ENCODE results near the gene AQP1.

Gene AQP1

GRCh38 chr7:30923009-30923773 is 11.5 kb downstream of the AQP1 start:
- TF ChIP-seq CTCF (IDR thresholded peaks at IDR 0.05; ENCODE audit: borderline replicate concordance, insufficient read depth, low read depth, low read length), result no peak
- H3K4me3 ChIP-seq (ENCODE audit: low read depth, low read length), result no peak overlapping the region

- H3K4me3 ChIP-seq (ENCODE audit: low read depth, low read length), result no peak overlapping the region
- TF ChIP-seq CTCF (IDR thresholded peaks at IDR 0.05; ENCODE audit: borderline replicate concordance, insufficient read depth, low read depth, low read length), result no peak
Observed at GRCh38 chr7:30923774-30924413, 12.2 kb downstream of the AQP1 start.

GRCh38 chr7:30924624-30925023 is 13.0 kb downstream of the AQP1 start:
- TF ChIP-seq CTCF (IDR thresholded peaks at IDR 0.05; ENCODE audit: borderline replicate concordance, insufficient read depth, low read depth, low read length), result no peak
- H3K4me3 ChIP-seq (ENCODE audit: low read depth, low read length), result no peak overlapping the region

- no peak for TF ChIP-seq CTCF (IDR thresholded peaks at IDR 0.05; ENCODE audit: borderline replicate concordance, insufficient read depth, low read depth, low read length)
- H3K4me3 ChIP-seq (ENCODE audit: low read depth, low read length), result no peak overlapping the region
Observed at GRCh38 chr7:30925117-30925516, 13.5 kb downstream of the AQP1 start.

- no peak overlapping the region for H3K4me3 ChIP-seq (ENCODE audit: low read depth, low read length)
- no peak for TF ChIP-seq CTCF (IDR thresholded peaks at IDR 0.05; ENCODE audit: borderline replicate concordance, insufficient read depth, low read depth, low read length)
Observed at GRCh38 chr7:30925913-30926312, 14.3 kb downstream of the AQP1 start.

GRCh38 chr7:30926313-30926712 is 14.7 kb downstream of the AQP1 start:
- TF ChIP-seq CTCF (IDR thresholded peaks at IDR 0.05; ENCODE audit: borderline replicate concordance, insufficient read depth, low read depth, low read length), result no peak
- H3K4me3 ChIP-seq (ENCODE audit: low read depth, low read length), result no peak overlapping the region

GRCh38 chr7:30927040-30927439 is 15.4 kb downstream of the AQP1 start:
- TF ChIP-seq CTCF (IDR thresholded peaks at IDR 0.05; ENCODE audit: borderline replicate concordance, insufficient read depth, low read depth, low read length), result no peak

More at GRCh38 chr7:30927040-30927439, 15.4 kb downstream of the AQP1 start:
- H3K4me3 ChIP-seq (ENCODE audit: low read depth, low read length), result no peak overlapping the region

Data from GM12875 (cell line).